Peyer's patch (tissue), 4 donors: ENCODE measurements around the gene ZBTB20.

ENCODE experiments used
- CTCF ChIP-seq, 6 experiments: fragments of 450-650 bp in 4 of 6; fragments of 200-600 bp in 2 of 6; sonication (generic) in 1 of 6; IDR thresholded peaks; one replicate each; pipeline ENCODE4 v1.5.1; 2017 to 2019; ENCODE audit warnings: antibody characterized with exemption in 6 of 6, mild to moderate bottlenecking in 3 of 6, moderate library complexity in 1 of 6
- POLR2A ChIP-seq, 2 donors: fragments of 450-650 bp; IDR thresholded peaks; one replicate each; pipeline ENCODE4 v1.5.1; 2017; ENCODE audit warnings: antibody characterized with exemption in 2 of 2, mild to moderate bottlenecking in 2 of 2, moderate library complexity in 2 of 2

- TF ChIP-seq CTCF (IDR thresholded peaks at IDR 0.05) (no peak), POLR2A (IDR thresholded peaks at IDR 0.05) (no peak)
Observed at GRCh38 chr3:114418107-114418506, 729.0 kb downstream of the ZBTB20 start.
